ENCODE measurements around the gene SSBP2. TPM values are rescaled to one million over a fixed set of nuclear protein-coding genes. Genes with fewer than 3 reads are reported as not detected.

Gene SSBP2
- total and polyA plus RNA-seq, 2 of the 8 experiments (the other 6 are each of a cell fraction or from before 2014, with no cell fraction given) = 21.5 to 36.2 TPM

DNA sequence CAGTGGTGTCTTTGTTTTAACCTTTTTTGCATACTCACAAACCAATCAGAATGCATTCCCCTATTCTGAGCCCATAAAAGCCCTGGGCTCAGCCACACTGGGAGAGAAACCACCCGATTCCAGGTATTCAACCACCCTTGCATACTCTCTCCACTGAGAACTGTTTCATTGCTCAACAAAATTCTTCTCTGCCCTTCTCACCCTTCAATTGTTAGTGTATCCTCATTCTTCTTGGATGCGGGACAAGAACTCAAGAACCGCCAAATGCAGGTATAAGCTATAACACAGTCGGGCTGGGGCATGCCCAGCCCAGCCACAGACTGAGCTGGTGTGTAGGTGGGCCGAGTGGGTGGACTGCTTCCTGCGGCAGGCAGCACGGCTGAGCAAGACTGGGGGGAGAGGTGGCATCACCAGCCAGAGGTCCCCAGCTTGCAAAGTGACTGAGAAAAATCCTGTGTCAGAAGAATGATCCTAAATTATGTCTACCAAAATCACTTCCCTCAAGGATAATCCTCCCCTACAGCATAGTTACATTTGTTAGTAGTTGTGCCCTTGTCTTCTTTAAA, 141.0 kb downstream of the SSBP2 start:
- Histone ChIP-seq H2BK15ac (ENCODE audit: low read length) (no peak overlapping the region), H3K9ac (replicated peaks in 1 of 4; ENCODE audit: extremely low read depth in 1 of 4, low read depth in 3 of 4, low read length in 3 of 4) (no peak overlapping the region), H3K27me3 (replicated peaks in 1 of 4; ENCODE audit: control insufficient read depth in 3 of 4, extremely low read depth in 1 of 4, insufficient read depth in 3 of 4, low read length in 3 of 4) (no peaks in the 10 kb centered on the region), H2AK5ac (ENCODE audit: low read depth, low read length) (no peak overlapping the region), H2BK20ac (ENCODE audit: low read length) (no peak overlapping the region), H3K27ac (ENCODE audit: low read depth, low read length) (no peak overlapping the region), H3K4ac (replicated peaks; ENCODE audit: insufficient read length, low read depth, low read length) (no peak overlapping the region), H3K4me1 (replicated peaks in 1 of 4; ENCODE audit: control insufficient read depth in 3 of 4, insufficient read depth in 4 of 4, low read length in 3 of 4) (peaks cover 0 to 5% (median 3%) of the 10 kb centered on the region in 4 experiments; a peak in 4 of 7 replicates), H4K8ac (ENCODE audit: extremely low read depth, insufficient read depth, low read length) (no peak overlapping the region), H2BK12ac (ENCODE audit: low read depth, low read length) (no peak overlapping the region), H2AFZ (ENCODE audit: low read length) (no peak overlapping the region), H3K4me2 (ENCODE audit: insufficient read depth in 1 of 2, low read depth in 2 of 2, low read length in 2 of 2) (no peak overlapping the region), H3K79me1 (ENCODE audit: low read depth, low read length) (no peaks in the 10 kb centered on the region), H3K79me2 (ENCODE audit: control insufficient read depth in 1 of 2, insufficient read depth in 2 of 2, low read length in 2 of 2) (no peaks in the 10 kb centered on the region), H3K9me3 (ENCODE audit: insufficient read depth in 2 of 2, low read depth in 1 of 2, low read length in 1 of 2) (no peaks in the 10 kb centered on the region), H4K5ac (ENCODE audit: insufficient read length, low read depth, low read length) (no peak overlapping the region), H2BK5ac (ENCODE audit: low read depth, low read length) (no peak overlapping the region), H3K18ac (ENCODE audit: extremely low read depth, low read length) (no peak overlapping the region), H3K56ac (replicated peaks; ENCODE audit: insufficient read length, low read depth, low read length) (no peak overlapping the region), H4K20me1 (replicated peaks in 1 of 2; ENCODE audit: control insufficient read depth in 1 of 2, insufficient read depth in 2 of 2, low read length in 2 of 2) (no peaks in the 10 kb centered on the region), H3K23me2 (ENCODE audit: low read depth, low read length) (no peaks in the 10 kb centered on the region), H3K36me3 (ENCODE audit: control insufficient read depth in 2 of 4, insufficient read depth in 4 of 4, low read length in 3 of 4) (peaks cover 0 to 20% (median 0%) of the 10 kb centered on the region in 4 experiments; a peak in 1 of 8 replicates), H3K23ac (ENCODE audit: insufficient read length) (no peak overlapping the region), H3K4me3 (ENCODE audit: extremely low read depth in 1 of 4, insufficient read depth in 2 of 4, low read depth in 3 of 4, low read length in 4 of 4) (no peak overlapping the region), H3K14ac (ENCODE audit: insufficient read length) (no peak overlapping the region), H2BK120ac (replicated peaks; ENCODE audit: low read depth, low read length) (no peak overlapping the region), H4K91ac (replicated peaks; ENCODE audit: insufficient read length, low read length) (no peak overlapping the region)
- CTCF ChIA-PET (ENCODE audit: partially characterized antibody) = interaction anchor here (1.6 kb wide), 1 partner anchor 11 kb away, joined by 7 read pairs; no protein-coding TSS in a partner anchor
- WGBS, 2 experiments (ENCODE audit: extremely low coverage in 1 of 2, insufficient coverage in 1 of 2, insufficient read length in 1 of 2, insufficient replicate concordance in 2 of 2, low coverage in 1 of 2, low lambda C conversion rate in 2 of 2, missing lambda C conversion rate in 1 of 2) = 87% methylated on average over 7 of the region's 7 CpGs; no CpG with 5 or more reads in 1 of the 2 experiments
- FAIRE-seq (no peak), DNase-seq (ENCODE audit: low read depth in 1 of 2, low spot score in 2 of 2) (no peak)
- POLR2A ChIA-PET (ENCODE audit: partially characterized antibody) = no interaction called here
- TF ChIP-seq, protein P1, sequence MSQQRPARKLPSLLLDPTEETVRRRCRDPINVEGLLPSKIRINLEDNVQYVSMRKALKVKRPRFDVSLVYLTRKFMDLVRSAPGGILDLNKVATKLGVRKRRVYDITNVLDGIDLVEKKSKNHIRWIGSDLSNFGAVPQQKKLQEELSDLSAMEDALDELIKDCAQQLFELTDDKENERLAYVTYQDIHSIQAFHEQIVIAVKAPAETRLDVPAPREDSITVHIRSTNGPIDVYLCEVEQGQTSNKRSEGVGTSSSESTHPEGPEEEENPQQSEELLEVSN (IDR thresholded peaks at IDR 0.05) = no peak
- TF ChIP-seq EP300 (IDR thresholded peaks at IDR 0.05; ENCODE audit: borderline replicate concordance in 1 of 2, low read depth in 2 of 2, low read length in 2 of 2) (no peak), FOSL1 (IDR thresholded peaks at IDR 0.05; ENCODE audit: insufficient read depth, low read depth, low read length) (no peak), KDM5A (IDR thresholded peaks at IDR 0.05; ENCODE audit: low read length) (no peak), SAP30 (IDR thresholded peaks at IDR 0.05; ENCODE audit: insufficient read depth, insufficient replicate concordance, low read length) (no peak), SP2 (IDR thresholded peaks at IDR 0.05; ENCODE audit: low read length) (no peak), CTBP2 (IDR thresholded peaks at IDR 0.05; ENCODE audit: borderline replicate concordance, insufficient read depth, insufficient read length, low read length) (no peak), POU5F1 (IDR thresholded peaks at IDR 0.05; ENCODE audit: low read depth, low read length) (no peak), NANOG (IDR thresholded peaks at IDR 0.05; ENCODE audit: insufficient read depth, low read depth, low read length, poor library complexity, severe bottlenecking) (no peak)
